GM18519 (cell line): ENCODE measurements around the gene MIA2.

ENCODE experiments used
- ATAC-seq: cut with Tn5 transposase; IDR thresholded peaks from one replicate; pipeline ENCODE4 v1.9.1; 2021; ENCODE audit warnings: mild to moderate bottlenecking, moderate library complexity; ENCODE audit not compliant: unreplicated experiment, low FRiP score

MIA2 gene

DNA sequence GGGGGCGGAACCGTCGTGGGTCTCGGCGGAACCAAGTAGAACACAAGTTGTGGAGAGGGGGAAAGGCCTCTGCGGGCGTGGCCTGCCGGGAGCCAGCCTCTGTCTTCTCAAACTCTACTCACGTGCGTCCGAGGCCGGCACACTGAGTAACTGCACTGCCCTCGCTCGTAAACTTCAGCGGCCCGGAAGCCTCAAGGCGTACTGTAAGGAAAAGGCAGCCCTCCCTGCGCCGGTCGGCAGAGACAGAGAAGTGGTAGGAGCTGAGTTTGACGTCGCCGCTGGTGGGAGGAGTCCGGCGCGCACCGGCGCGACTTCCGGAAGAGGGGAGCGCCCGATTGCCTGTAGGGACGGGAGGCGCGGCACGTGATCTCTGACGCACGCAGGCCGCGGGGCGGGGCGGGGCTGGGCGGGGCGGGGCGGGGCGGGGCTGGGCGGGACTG, 198.5 kb downstream of the MIA2 start, which contains the start of gene FBXO33:
Gene FBXO33, minus strand, starts transcription at position 255 of the 440 bp plus-strand sequence. CDS start 271 bp downstream, outside the sequence.
- peak; percentile 75 for ATAC-seq

DNA sequence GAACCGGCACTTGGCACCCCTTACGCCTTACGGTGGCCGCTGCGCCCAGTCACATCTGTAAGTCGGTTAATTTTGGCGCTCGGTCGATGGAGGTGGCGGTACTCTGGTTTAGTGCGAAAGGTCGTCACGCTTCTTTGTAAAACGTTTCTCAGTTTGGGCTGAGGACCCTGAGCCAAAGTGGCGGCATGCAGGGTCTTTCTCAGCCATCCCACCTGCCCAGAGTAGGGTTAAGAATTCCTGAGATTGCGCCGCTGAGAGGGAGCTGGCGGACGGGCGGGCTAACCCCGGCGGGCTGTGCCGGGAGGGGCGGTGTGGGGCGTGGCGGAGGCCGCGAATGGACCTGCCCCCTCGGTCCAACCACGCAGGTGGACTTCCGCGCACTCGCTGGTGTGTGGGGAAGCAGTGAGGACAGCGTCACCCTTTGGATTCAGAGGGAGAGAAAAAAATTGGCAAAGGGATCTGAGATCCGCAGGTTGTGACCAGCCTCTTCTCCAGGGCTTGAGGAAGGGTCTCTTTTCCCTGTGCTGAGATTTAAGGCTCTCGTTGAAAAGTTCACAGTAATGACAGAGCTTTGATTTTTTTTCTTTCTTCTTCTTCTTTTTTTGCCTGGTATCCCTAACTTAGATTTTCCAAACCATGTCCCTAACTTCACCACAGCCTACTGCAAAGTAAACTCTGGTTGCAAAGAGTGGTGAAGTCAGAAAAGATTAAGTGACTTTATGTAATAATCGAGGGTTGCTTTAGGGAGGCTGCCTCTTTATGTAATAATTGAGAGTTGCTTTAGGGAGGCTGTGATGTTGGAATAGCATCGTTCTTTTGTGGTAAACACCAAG, 199.1 kb downstream of the MIA2 start:
- peak; percentile 40 for ATAC-seq

DNA sequence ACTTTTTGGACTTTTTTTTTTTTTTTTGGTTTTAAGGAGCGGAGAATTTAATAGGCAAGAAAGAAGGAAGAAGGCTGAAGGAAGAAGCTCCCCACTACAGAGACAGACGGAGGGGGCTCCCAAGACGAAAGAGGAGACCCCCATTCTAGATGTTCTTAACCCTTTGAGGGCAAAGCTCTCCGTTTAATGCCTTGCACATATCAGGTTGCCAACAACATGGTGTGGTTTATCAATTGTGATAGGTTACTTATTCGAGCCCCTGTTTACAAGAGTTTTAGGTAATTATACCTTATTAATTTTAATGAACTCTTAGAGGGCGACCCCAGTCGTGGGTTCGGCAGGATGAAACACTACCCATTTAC, 199.7 kb downstream of the MIA2 start:
- ATAC-seq: no peak

- ATAC-seq: no peak
Observed at GRCh38 chr14:39434401-39434800, 200.7 kb downstream of the MIA2 start.

DNA sequence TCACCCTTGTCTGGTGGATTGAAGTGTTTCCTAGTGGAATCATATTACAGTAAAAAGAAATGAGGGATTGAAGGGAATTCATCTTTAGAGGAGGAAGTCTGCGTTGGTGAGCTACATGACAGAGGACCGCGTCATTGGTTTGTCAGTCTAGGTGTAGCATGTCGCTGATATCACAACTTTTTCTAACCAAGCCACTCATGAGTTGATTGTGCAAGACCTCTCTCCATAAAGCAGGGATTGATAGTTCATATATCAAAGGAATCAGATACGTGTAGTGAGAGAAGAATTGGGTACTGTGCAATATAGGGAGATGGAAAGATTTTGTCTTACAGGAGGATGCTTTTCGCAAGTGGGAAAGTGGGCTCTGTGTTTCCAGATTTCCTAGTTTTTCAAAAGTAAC, 201.5 kb downstream of the MIA2 start:
- ATAC-seq: no peak
